Measurements from ENCODE around the gene NIFK.

NIFK gene

DNA sequence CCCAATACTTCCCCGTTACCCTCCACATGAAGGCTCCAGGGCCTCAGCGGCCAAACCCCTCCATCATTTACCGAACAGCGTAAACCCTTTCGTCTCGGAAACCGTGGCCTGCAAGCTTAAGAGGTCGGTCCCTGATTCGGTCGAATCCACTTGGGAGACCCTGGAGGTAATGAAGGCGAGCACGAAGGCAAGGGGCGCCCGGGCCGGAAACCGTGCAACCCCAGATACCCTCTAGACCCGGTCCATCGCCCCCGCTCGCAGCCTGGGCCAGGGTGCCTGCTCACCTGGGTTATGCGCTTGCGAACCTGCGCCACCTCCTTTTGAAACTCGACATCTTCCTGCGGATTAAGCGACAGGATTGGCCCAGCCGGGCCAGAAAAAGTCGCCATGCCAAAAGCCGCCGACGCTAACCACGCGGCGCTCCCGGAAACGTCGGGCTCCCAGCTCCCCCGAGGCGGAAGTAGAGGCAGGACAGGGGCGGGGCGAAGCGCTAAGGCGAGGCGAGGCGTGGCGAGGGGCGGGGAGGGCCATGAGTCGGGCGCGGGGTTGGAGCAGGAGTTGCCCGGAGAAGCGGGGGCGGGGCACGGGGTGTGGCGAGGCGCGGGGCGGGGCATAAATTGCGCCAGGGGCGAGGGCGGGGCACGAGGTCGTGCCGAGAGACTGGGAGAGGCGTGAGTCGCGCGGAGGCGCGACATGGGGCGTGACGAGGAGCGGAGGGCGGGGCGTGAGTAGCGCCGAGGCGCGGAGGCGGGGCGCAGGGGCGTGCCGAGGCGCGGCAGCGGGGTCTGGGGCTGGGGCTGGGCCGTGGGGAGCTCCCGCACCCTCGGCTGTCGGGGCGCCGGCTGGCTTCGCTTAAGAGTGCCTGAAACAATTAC, at the start of gene NIFK:
Gene NIFK (minus strand): TSS at position 414 of the 875 bp plus-strand sequence. CDS start 25 bp downstream, at position 389.
- peak; percentile 97 for DNase-seq (ENCODE audit: low spot score)

- DNase-seq (ENCODE audit: low spot score): no peak
These were observed 46.5 kb upstream of the NIFK start for GRCh38 chr2:121783180-121783579.

DNA sequence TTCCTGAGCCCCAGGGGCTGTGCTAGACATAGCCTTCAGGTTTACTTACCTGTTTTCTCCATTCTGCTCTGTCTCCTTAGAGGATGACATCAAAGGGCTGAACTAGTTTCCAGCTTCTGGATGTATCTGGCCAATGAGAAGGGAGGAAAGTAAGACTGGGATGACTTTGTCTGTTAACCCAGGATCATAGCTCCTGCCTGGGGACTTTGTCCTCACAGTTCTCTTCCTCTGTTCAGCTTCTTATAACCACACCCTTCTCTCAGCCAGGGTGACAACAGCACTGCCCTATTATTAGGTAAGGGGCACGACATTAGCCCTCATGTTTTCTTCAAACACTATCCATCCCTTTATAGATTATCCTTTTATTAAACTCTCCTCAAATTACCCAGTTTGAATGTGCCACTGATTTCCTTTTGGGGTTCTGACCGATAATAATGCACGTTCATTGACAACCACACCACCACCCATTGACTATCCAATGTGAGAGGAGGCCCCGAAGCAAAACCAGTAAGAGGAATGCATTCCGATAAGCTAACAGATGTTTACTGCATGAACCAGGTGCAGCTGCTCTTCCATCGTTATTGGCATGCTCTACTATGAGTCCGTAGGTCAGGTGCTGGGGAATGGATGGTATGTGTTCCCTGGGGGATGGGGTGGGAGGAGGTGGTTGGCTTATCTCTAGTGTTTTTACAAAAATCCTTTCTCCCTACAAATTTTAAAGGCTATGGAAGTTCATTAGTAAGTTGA, 42.2 kb upstream of the NIFK start:
- DNase-seq (ENCODE audit: low spot score): no peak

GRCh38 chr2:121777699-121778058, 41.0 kb upstream of the NIFK start:
- no peak for DNase-seq (ENCODE audit: low spot score)

DNA sequence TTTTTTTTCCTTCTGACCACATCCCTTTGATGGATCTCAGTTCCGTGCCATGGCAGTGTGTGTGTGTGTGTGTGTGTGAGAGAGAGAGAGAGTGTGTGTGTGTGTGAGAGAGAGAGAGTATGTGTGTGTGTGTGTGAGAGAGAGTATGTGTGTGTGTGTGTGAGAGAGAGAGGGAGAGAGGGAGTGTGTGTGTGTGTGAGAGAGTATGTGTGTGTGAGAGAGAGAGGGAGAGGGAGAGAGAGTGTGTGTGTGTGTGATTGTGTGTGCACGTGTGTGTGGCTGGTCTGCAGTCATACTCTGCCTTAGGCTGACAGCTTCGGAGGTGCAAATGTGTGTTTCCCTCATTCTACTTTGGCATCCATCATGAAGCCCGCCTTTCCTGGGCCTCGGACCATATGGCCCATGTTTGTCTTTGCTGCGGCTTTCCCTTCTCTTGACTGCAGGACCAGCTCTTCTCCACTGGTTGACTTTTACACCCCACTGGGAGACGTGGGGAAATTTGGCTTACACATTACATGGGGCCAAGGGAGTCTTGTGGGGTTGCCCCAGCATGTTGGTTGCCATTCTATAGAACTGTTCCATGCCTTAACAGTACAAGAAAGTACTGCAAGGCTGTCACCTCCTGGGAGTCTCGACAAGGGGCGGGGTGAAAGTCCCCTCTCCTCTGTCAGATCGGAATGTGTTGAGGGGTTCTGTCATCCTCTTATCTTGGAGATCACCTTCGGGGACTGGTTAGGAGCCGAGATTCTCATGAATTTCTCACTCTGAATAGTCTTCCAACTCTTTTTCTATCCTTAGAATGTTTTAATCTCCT, 40.4 kb upstream of the NIFK start:
- no peak for DNase-seq (ENCODE audit: low spot score)

GRCh38 chr2:121776361-121776760, 39.7 kb upstream of the NIFK start:
- DNase-seq (ENCODE audit: low spot score): no peak

- DNase-seq (ENCODE audit: low spot score): no peak
These were observed 37.6 kb upstream of the NIFK start for GRCh38 chr2:121774235-121774634.

DNA sequence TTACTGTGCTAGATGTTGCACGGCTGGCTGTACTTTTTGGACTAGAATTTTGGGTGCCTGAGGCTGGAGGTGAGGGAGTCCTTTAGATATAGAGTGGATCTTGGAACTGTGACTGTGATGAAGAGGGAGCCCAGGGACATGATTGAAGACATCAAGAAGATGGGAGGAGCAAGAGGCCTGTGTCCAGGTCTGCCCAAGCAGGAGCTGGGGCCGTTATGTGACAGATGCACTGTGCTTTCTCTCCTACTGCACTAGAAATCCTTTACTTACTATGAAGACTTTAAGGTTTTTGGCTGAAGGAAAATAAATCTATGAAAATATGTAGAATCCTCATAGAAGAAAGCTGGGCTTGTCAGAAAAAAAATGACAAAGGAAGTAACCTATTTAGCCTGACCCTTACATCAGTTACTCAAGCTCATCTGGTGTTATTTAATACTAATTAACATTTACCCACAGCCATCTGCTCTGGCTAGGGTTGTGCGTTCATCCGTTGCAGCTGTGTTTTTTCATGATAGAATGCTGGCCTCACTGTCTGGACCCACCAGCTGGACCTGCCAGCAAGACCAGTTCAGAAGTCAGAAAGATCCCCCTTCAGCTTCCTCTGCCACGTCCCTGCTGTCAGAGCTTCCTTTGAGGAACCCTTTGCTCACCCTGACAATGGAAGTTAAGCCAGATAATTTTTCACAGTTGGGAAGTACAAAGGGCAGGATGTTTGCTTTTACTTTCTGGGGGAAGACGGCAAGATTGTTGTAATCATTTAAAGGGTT, 35.5 kb upstream of the NIFK start:
- no peak for DNase-seq (ENCODE audit: low spot score)

DNA sequence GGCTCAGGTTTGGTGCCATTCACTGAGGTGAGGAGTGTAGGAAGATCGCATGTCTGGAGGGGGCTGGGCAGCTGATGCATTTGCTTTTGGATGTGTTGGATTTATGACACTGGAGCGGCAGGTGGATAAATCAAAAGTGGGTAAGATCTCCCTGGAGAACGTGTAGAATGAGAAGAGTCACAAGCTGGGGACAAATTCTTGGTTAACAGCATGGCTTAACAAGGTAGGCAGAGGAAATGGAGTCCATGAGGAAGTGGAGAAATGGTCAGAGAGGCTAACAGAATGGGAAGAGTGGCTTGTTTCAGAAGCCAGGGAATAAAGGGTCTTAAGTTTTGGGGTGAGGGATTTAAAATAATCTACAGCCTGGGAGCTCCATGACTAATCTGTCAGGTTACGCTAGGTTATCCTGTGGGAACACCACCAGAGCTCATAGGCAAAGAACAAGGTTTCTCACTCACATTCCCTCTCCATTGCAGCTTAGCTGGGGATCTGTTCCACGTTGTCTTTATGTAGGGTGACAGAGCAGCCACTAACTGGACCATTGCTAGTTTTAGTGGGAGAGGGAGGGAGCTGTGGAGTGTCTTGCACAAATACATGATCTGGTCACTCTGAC, 31.6 kb upstream of the NIFK start:
- DNase-seq (ENCODE audit: low spot score): no peak

DNA sequence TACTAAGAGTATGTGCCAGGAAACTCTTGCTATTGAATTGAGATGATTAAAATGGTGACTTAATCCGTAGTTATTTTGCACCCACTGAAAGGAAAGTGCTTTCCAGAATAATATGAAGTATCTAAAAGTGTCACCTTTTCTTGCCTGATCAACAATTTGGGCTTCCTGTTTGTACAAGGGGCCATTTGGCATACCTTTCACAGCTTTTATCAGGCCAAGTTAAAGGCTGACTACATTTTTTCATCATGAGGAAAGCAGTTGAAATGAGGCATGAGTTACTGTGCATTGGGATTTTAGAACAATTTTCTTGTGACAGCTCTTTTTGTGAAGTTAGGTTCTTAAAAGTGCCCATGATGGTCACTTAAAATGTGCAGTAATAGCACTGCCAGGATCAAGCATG, 29.9 kb upstream of the NIFK start:
- no peak for DNase-seq (ENCODE audit: low spot score)

DNA sequence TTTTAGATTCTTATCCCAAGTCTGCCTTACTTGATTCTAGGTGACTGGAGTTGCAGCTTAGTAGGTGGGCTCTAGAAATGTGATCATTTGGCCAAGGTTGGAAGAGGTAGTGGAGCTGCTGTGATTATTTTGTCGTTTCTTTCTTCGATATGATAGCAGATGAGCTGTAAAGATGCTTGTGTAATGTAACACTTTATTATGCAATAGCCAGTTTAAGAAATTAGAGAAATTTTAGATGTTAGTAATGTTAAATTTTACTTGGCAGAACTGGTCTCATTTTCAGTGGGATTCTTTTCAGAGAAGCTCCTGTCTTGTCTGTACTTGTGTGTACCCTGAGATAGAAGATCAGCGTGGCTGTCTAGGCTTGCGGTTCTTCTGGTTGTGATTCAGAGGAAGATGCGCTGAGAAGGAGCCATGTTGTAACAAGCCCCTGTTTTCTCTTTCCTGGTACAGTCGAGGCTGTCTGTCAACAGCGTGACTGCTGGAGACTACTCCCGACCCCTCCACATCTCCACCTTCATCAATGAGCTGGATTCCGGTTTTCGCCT, 28.1 kb upstream of the NIFK start:
- no peak for DNase-seq (ENCODE audit: low spot score)

DNA sequence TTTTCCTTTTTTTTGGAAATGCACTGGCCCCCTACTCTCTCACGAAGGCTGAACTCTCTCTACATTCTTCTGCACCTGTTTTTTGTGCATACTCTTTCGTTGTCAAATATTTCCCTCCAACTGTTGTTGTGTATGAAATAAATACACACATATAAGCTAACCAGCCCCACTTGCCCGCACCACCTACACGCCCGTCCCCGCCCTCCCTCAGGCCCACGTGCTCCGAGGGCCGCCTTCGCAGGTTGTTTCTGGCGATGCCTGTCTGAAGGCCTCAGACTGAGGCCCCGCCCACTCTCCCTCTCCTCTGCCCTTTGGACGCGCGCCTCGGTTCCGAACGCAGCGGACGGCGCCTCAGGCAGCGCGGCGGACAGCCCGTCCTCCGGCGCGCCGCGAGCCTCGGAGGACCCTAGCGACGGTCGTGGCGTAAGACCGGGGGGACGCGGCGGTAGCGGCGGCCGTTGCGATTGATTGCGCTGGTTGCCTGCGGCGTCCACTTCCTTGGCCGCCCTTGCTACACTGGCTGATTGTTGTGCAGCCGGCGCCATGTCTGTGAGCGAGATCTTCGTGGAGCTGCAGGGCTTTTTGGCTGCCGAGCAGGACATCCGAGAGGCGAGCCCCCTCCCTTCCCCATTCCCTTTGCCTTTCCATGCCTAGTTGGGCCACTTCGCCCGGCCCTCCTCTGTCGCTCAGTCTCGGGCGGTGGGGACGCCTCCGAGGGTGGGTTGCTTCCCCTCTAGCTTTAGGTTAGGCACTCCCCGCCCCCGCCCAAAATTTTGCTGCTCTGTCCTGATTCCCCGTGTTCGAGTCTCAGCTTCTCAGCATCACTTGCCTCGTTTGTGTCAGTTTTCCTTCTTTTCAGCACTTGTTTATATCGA, 18.8 kb upstream of the NIFK start, which contains the start of gene TSN:
Gene TSN (plus strand): TSS at position 415 of the 875 bp plus-strand sequence. CDS start 129 bp downstream, at position 544.
- peak; percentile 96 for DNase-seq (ENCODE audit: low spot score)

- no peak for DNase-seq (ENCODE audit: low spot score)
These were observed 18.2 kb upstream of the NIFK start for GRCh38 chr2:121754851-121755236.

- no peak for DNase-seq (ENCODE audit: low spot score)
These were observed 11.5 kb upstream of the NIFK start for GRCh38 chr2:121748202-121748601.

DNA sequence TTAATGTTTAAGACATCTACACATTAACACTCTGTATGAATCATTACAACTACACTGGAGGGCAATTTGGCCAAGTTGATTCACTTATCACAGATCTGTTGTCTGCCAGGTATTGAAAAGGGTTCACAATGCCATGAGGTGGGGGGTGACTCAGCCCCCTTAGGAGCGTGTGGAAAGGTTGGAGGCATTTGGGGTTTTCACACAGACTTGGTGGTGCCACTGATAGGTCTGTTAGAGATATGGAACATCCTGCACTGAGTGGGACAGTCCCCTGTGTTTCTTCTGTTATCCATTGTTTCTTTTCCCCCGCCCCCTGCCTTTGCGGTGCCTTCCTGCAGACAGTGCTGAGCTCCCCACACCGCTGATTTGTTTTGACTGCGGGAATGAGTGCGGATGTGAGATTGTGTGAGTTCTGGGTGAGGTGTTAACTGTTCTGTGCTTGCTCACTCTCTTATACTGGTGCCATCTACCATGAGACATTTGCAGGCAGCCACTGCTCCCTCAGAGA, 9.4 kb upstream of the NIFK start:
- DNase-seq (ENCODE audit: low spot score): no peak

GRCh38 chr2:121741450-121741849, 4.8 kb upstream of the NIFK start:
- no peak for DNase-seq (ENCODE audit: low spot score)

DNA sequence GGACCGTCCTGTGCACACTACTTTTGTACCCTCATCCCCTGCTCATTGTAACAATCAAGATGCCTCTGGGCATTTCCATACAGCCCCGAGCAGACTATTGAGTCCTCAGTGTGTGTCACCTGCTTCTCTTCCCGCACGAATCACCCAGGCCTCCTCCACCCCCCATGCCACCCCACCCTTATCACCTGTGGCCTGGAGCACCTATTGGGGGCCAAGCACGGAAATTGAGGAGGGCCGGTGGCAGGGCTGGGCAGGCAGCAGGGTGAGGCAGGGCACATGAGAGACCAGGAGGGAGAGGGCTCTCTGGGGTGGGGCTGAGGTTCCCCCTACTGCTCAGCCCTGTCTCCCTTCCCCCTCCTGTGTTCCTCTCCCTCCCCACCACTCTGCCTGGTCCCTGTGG, 4.3 kb upstream of the NIFK start:
- no peak for DNase-seq (ENCODE audit: low spot score)

DNA sequence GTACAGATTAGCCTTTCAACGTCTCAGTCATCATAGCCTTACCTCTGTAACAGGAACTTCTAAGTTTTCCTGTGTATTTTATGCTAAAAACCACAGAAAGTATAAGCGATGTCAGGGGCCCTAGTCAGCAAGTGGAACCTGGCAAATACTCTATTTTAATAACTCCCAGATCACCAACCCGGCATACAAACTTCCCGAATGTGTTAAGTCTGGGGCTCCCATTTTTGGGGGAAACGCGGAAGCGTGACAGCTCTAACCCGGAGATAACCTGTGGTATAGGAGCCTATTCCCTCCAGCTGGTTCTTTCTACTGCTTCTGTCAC, 574 bp downstream of the NIFK start:
- DNase-seq (ENCODE audit: low spot score): no peak

- DNase-seq (ENCODE audit: low spot score): no peak
These were observed 1.1 kb downstream of the NIFK start for GRCh38 chr2:121735518-121736074.
